ENCODE data around the gene CUL5.

- TF ChIP-seq CTCF (IDR thresholded peaks at IDR 0.05), result no peak
- no peak for TF ChIP-seq POLR2A (IDR thresholded peaks at IDR 0.05)
Observed at GRCh38 chr11:108125096-108125495, 116.4 kb downstream of the CUL5 start.
